ENCODE data around the gene ZCWPW1. TPM values are rescaled to one million over a fixed set of nuclear protein-coding genes. Genes with fewer than 3 reads are reported as not detected.

Gene ZCWPW1
- polyA plus RNA-seq, 1 experiment = 2.2 TPM

- Histone ChIP-seq H3K36me3 (ENCODE audit: control insufficient read depth, insufficient read depth, low read length) (no peaks in the 10 kb centered on the region; the same call in 1 of the 2 replicates), H3K27me3 (ENCODE audit: control insufficient read depth, insufficient read depth, low read length) (no peaks in the 10 kb centered on the region), H3K4me3 (ENCODE audit: low read depth, low read length) (no peak overlapping the region)
- TF ChIP-seq CTCF (IDR thresholded peaks at IDR 0.05; ENCODE audit: insufficient read depth, low read depth, low read length) = no peak
- no peak for DNase-seq (ENCODE audit: low read depth)
- ChIA-PET POLR2A (no interaction called here), CTCF (no interaction called here)
Observed at GRCh38 chr7:100426516-100426915, 2.0 kb downstream of the ZCWPW1 start.

DNA sequence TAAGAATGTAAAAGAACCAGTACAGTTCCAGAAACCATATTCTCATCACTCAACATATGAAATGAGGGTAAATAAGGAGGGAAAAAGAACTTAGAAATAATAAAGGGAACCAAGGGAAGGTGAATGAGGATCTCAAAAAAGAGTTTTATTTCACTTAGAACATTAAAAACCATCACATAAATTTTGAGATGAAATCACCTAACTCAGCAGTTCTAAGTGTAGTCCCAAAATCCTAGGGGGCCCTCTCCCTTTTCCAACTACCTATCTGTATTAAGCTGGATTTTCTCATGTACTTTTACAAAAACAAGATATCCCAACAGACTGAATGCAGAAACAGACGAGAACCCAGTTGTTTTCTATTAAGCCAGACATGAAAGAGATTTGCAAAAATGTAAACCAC, 3.2 kb downstream of the ZCWPW1 start:
- ChIA-PET CTCF (interaction anchor here (1.8 to 2.6 kb wide), 2 partner anchors 10 to 17 kb away, joined by 4 to 8 read pairs; no protein-coding TSS in a partner anchor), POLR2A (no interaction called here)
- TF ChIP-seq CTCF (IDR thresholded peaks at IDR 0.05; ENCODE audit: insufficient read depth, low read depth, low read length) = no peak
- H3K4me3 ChIP-seq (ENCODE audit: low read depth, low read length) = no peak overlapping the region
- no peaks in the 10 kb centered on the region; the same call in 1 of the 2 replicates for H3K36me3 ChIP-seq (ENCODE audit: control insufficient read depth, insufficient read depth, low read length)
- DNase-seq (ENCODE audit: low read depth) = no peak
- no peaks in the 10 kb centered on the region for H3K27me3 ChIP-seq (ENCODE audit: control insufficient read depth, insufficient read depth, low read length)

GRCh38 chr7:100423315-100423714, 5.2 kb downstream of the ZCWPW1 start:
- no peak overlapping the region for H3K4me3 ChIP-seq (ENCODE audit: low read depth, low read length)
- H3K36me3 ChIP-seq (ENCODE audit: control insufficient read depth, insufficient read depth, low read length) = no peaks in the 10 kb centered on the region
- no peak for DNase-seq (ENCODE audit: low read depth)
- H3K27me3 ChIP-seq (ENCODE audit: control insufficient read depth, insufficient read depth, low read length) = no peaks in the 10 kb centered on the region
- POLR2A ChIA-PET = no interaction called here
- no peak for TF ChIP-seq CTCF (IDR thresholded peaks at IDR 0.05; ENCODE audit: insufficient read depth, low read depth, low read length)
- CTCF ChIA-PET = interaction anchor here (1.9 kb wide), 1 partner anchor 15 kb away, joined by 5 read pairs; no protein-coding TSS in a partner anchor

DNA sequence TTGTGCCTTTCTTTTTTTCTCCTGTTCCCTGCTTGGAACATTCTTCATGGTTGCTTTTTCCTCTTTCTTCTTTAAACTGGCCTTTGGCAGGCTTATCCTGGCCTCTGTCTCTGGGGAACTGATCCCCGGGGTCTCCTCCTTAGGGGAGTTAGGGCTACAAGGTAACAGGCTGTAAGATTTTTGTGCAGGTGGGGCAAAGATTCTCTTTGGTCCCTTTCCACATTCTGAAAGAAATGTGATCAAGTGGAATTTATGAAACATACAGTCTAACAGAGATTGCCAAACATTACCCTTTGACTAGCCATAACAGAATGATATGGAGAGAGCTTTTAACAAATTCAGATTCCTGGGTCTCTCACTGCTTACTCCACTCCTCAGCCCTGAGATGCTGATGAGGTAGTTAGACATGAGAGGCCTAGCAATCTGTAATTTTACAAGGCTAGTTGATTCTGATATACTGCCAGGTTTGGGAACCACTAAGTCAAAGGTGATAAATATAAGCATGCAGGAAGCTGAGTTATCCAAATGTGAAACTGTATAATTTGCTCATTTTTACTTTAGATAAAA, 8.8 kb downstream of the ZCWPW1 start:
- H3K27me3 ChIP-seq (ENCODE audit: control insufficient read depth, insufficient read depth, low read length) = no peaks in the 10 kb centered on the region
- CTCF ChIA-PET = interaction anchor here (3.3 kb wide), 1 partner anchor 12 kb away, joined by 21 read pairs; no protein-coding TSS in a partner anchor
- H3K4me3 ChIP-seq (ENCODE audit: low read depth, low read length) = no peak overlapping the region
- H3K36me3 ChIP-seq (ENCODE audit: control insufficient read depth, insufficient read depth, low read length) = no peaks in the 10 kb centered on the region
- TF ChIP-seq CTCF (IDR thresholded peaks at IDR 0.05; ENCODE audit: insufficient read depth, low read depth, low read length) = no peak
- POLR2A ChIA-PET = no interaction called here
- DNase-seq (ENCODE audit: low read depth) = no peak

DNA sequence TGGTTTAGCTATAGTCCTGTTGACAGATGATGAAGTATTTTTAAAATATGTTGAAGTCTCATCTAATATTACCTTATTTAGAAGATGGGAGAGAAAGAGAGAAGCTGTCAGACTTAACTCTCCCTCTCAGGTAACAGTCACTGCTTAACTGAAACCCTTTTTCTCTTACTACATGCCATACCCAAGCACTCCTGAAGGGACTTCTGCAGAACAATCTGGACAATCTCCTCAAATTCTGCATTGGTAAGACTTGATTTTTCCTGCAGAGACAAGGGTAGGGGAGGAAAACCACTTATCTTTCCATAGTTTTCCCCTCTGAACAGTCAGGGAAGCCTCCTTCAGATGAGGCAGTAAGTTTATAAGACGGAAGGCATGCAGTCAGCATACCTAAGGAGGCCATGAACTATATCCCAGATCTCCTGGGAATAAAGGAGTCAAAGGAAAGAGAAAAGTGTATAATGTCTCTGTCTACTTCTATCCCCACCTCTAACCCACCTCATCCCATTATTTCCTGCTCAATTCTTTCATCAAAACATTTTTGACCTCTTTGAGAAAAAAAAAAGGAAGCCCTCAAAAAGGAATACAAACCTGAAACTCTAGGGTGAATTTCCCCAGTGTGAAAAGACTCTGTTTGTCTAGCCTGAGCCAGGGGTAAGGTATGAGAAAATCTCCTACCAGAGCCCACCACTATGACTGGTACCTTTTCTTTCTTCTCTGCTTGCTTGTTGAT, 9.4 kb downstream of the ZCWPW1 start:
- Histone ChIP-seq H3K27me3 (ENCODE audit: control insufficient read depth, insufficient read depth, low read length) (no peaks in the 10 kb centered on the region), H3K4me3 (ENCODE audit: low read depth, low read length) (no peak overlapping the region), H3K36me3 (ENCODE audit: control insufficient read depth, insufficient read depth, low read length) (no peaks in the 10 kb centered on the region)
- DNase-seq (ENCODE audit: low read depth) = no peak
- ChIA-PET POLR2A (no interaction called here), CTCF (interaction anchor here (3.3 kb wide), 1 partner anchor 11 kb away, joined by 21 read pairs; no protein-coding TSS in a partner anchor)
- no peak for TF ChIP-seq CTCF (IDR thresholded peaks at IDR 0.05; ENCODE audit: insufficient read depth, low read depth, low read length)

Measured in BJ (cell line).